GM21619 (cell line): ENCODE data around the gene UBQLN3.
A peak's percentile ranks its signal among the peaks of the same experiment; 100 is the strongest.

ENCODE experiments used
- ATAC-seq: cut with Tn5 transposase; IDR thresholded peaks from one replicate; pipeline ENCODE4 v1.9.1; 2021; ENCODE audit not compliant: unreplicated experiment

UBQLN3 gene

GRCh38 chr11:5509803-5510202 lies at the start of gene UBQLN3:
UBQLN3 (minus strand) TSS chr11:5509957; CDS start chr11:5509558, 399 bp downstream.
- ATAC-seq: no peak

- ATAC-seq: no peak
Measured at GRCh38 chr11:5557751-5558150, 48.0 kb upstream of the UBQLN3 start.

DNA sequence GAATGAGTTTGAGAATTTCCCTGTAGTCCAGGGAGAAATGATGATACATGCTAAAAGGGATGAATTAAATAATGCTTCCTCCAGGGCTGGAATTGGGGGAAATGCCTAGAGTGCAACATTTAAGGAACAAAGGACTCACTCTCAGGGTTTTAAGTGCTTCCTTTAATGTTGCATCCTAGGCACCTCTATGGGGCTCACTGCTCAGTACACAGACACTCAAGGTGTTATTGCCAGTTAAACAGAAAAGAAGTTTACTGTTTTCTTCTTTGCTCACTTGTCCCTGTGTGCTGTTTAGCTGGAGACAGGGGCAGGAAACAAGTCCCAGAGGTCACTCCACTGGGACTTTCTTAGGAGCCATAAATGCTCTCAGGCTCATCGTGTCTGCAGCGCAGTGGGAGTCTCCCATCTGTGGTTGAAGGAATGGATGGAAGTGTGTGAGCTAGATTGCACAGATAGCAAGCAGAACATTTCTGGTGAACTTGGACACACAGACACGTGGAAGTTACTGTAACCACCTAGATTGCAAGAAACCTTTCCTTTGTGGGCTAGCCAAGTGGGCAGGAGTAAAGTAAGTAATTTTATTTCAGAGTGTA lies 46.9 kb upstream of the UBQLN3 start:
- no peak for ATAC-seq

- ATAC-seq: no peak
Measured at GRCh38 chr11:5553343-5553742, 43.6 kb upstream of the UBQLN3 start.

GRCh38 chr11:5550440-5551095 lies 40.8 kb upstream of the UBQLN3 start:
- peak; percentile 65 for ATAC-seq

- no peak for ATAC-seq
Measured at GRCh38 chr11:5548440-5548839, 38.7 kb upstream of the UBQLN3 start, which contains the start of gene OR52H1. OR52H1 (minus strand) TSS chr11:5548540; CDS start chr11:5545505, 3,035 bp downstream.

DNA sequence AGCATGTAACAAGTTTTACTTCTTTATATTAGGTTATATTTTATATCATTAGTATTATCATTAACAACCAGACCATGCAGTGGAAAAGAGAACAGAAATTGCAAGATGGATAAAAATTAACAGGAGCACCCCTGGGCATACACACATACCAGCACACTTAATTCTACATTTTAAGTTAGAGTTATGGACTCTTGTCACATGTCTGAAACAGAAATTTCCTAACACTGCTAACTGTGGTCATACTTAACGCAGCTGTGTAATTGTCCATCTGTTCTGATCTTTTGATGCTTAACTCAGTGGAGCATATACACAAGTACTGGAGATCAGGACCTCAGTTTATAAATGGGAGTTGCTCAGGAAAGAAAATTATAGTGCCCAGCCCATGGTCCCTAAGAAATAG lies 38.2 kb upstream of the UBQLN3 start:
- ATAC-seq: peak; percentile 76

GRCh38 chr11:5546457-5546856 lies 36.7 kb upstream of the UBQLN3 start:
- no peak for ATAC-seq

GRCh38 chr11:5541427-5541826 lies 31.7 kb upstream of the UBQLN3 start:
- ATAC-seq: no peak

GRCh38 chr11:5536482-5536881 lies 26.7 kb upstream of the UBQLN3 start:
- ATAC-seq: no peak

GRCh38 chr11:5534046-5534445 lies 24.3 kb upstream of the UBQLN3 start:
- ATAC-seq: no peak

GRCh38 chr11:5531053-5531831 lies 21.5 kb upstream of the UBQLN3 start:
- ATAC-seq: no peak

DNA sequence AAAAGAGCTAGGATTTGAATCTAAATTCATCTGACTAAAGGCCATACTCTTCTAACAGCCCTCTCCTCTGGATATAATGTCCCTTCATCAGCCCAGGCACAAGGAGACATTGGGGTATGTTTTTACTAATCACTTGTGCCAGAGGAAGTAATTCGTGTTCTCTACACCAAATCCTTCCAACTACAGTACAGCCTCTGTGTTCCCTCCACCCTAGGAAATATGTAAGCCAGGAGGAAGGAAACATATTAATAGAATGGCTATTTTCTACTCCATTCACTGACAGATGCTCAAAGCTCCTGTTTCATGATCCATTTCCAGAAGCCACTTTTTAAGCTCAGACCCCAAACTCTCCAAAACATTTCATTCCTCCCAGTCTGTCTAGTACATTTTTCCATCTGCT lies 18.7 kb upstream of the UBQLN3 start:
- ATAC-seq: no peak

- ATAC-seq: no peak
Measured at GRCh38 chr11:5527716-5528115, 18.0 kb upstream of the UBQLN3 start.

GRCh38 chr11:5524756-5525155 lies 15.0 kb upstream of the UBQLN3 start:
- no peak for ATAC-seq

GRCh38 chr11:5522308-5522707 lies 12.6 kb upstream of the UBQLN3 start:
- ATAC-seq: no peak

GRCh38 chr11:5521540-5521939 lies 11.8 kb upstream of the UBQLN3 start:
- ATAC-seq: no peak

GRCh38 chr11:5516599-5516998 lies 6.8 kb upstream of the UBQLN3 start, which contains the start of gene UBQLNL:
UBQLNL (minus strand) TSS chr11:5516699; CDS start chr11:5516441, 258 bp downstream.
- ATAC-seq: no peak

DNA sequence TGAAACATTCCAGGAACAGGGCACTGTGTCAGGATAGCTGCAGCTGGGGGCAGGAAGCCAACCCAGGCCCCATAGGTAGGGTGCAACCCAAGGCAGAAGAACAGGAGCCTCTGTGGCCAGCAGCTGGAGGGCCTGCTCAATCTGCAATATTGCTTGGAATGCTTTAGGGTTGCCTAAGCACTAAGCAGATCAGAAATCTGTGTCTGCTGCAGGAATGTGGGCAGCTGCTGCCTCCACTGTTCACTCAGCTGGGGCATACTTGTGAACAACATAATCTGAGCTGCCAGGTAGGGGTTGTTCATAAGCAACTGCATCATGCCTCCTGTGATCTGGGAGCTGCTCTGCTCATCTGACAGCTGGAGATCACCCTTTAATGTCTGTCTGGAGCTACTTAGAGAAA lies 5.1 kb upstream of the UBQLN3 start:
- no peak for ATAC-seq

- ATAC-seq: no peak
Measured at GRCh38 chr11:5508605-5509004, 1.2 kb downstream of the UBQLN3 start.

DNA sequence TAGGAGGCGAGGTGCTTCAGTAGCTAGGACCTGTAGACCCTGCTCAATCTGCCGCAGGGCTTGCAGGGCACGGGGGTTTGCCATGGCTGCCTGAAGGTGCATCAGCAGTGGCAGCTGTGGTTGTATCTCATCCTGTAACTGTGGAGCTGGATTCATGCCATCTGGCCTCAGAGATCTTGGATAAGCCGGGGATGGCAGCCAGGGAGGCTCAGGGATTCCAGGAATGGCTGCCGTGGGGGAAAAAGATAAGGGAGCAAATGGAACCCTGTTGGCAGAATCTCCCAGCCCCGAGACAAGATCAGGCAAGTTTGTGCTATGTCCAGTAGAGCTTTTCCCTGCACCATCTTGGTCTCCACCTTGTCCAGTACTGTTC lies 1.8 kb downstream of the UBQLN3 start:
- no peak for ATAC-seq
